Measurements from ENCODE around the gene NTRK3. TPM values are rescaled to one million over a fixed set of nuclear protein-coding genes. Genes with fewer than 3 reads are reported as not detected.
A peak's percentile ranks its signal among the peaks of the same experiment; 100 is the strongest.

NTRK3 gene
- total and polyA plus RNA-seq, 8 donors, result 4.1 to 9.8 (median 7.4) TPM

- H3K36me3 ChIP-seq, result no peaks in the 10 kb centered on the region
- intact Hi-C loops (cut with DNase I), result no loop called here
- H3K4me3 ChIP-seq, result no peak overlapping the region
- H3K27ac ChIP-seq, result no peak overlapping the region
- H3K9me3 ChIP-seq, result no peaks in the 10 kb centered on the region
- H3K4me1 ChIP-seq, result no peaks in the 10 kb centered on the region
- no peak for TF ChIP-seq CTCF (IDR thresholded peaks at IDR 0.05)
- DNase-seq (no peak), ATAC-seq (no peak)
- H3K27me3 ChIP-seq, result peaks cover 0 to 7% of the 10 kb centered on the region in 2 donors
Observed at GRCh38 chr15:87942316-87942715, 314.2 kb downstream of the NTRK3 start.

GRCh38 chr15:87941606-87942005, 314.9 kb downstream of the NTRK3 start:
- Histone ChIP-seq H3K27ac (no peak overlapping the region), H3K4me1 (no peaks in the 10 kb centered on the region), H3K36me3 (no peaks in the 10 kb centered on the region), H3K4me3 (no peak overlapping the region), H3K27me3 (peaks cover 0 to 7% of the 10 kb centered on the region in 2 donors), H3K9me3 (no peaks in the 10 kb centered on the region)
- DNase-seq, result no peak
- ATAC-seq, result no peak
- intact Hi-C loops (cut with DNase I), result no loop called here
- no peak for TF ChIP-seq CTCF (IDR thresholded peaks at IDR 0.05)

DNA sequence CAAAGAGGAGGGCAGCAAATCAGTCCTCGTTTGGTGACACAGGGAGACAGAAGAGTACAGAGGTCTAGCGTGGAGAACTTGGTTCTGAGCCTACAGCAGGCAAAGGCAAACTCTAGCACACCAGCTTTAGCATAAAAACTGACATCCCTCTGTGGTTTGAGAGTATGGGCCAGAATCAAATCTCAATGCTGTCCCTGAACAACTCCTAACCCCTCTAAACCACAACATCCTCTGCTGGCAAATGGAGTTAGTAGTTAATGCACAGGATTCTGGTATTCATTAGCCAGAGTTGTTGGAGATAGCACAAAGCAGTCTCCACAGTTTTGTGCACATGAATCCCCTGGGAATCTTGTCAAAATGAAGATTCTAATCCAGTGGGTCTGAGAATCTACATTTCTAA, 315.8 kb downstream of the NTRK3 start:
- Histone ChIP-seq H3K27ac (no peak overlapping the region), H3K9me3 (no peaks in the 10 kb centered on the region), H3K4me3 (no peak overlapping the region), H3K27me3 (peaks cover 0 to 7% of the 10 kb centered on the region in 2 donors), H3K36me3 (no peaks in the 10 kb centered on the region), H3K4me1 (no peaks in the 10 kb centered on the region)
- intact Hi-C loops (cut with DNase I), result no loop called here
- TF ChIP-seq CTCF (IDR thresholded peaks at IDR 0.05), result no peak
- DNase-seq, result no peak
- ATAC-seq, result no peak

DNA sequence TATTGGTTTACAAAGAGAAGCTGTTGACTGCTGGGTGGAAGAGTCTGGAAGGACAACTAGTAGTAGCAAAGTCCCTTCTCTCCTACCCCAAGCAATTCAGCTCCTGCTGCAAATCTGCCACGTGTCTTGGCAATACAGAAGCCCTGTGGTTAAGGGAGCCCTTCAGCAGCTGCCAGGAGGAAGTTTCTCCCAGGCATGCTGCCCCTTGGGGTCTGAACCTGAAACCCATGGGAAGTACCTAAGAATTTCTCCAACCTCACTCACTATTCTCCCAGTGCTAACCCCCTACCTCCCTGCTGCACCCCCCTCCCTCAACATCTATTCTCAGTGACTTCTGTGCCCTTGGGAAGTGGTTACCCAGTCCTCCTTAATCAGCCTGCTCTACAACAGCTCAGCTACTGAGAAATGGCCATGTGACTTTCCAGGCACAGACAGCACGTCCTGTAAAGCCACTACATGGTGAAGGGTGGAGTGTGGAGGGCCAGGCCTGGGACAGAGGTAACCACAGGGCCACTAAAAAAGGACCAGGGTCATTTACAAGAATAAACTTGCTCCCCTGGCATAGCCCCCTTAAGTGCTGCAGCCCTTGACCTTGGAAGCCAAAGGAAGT, 316.6 kb downstream of the NTRK3 start:
- peak; percentile 15 for ATAC-seq
- Histone ChIP-seq H3K36me3 (no peaks in the 10 kb centered on the region), H3K4me3 (no peak overlapping the region), H3K4me1 (no peaks in the 10 kb centered on the region), H3K27me3 (peaks cover 0 to 7% of the 10 kb centered on the region in 2 donors), H3K27ac (no peak overlapping the region), H3K9me3 (no peaks in the 10 kb centered on the region)
- intact Hi-C loops (cut with DNase I), result no loop called here
- no peak for DNase-seq
- TF ChIP-seq CTCF (IDR thresholded peaks at IDR 0.05), result no peak

GRCh38 chr15:87938031-87938430, 318.5 kb downstream of the NTRK3 start:
- H3K4me1 ChIP-seq, result no peaks in the 10 kb centered on the region
- H3K27me3 ChIP-seq, result peaks cover 0 to 7% of the 10 kb centered on the region in 2 donors
- intact Hi-C loops (cut with DNase I), result no loop called here
- ATAC-seq, result no peak
- DNase-seq, result no peak
- no peaks in the 10 kb centered on the region for H3K36me3 ChIP-seq
- TF ChIP-seq CTCF (IDR thresholded peaks at IDR 0.05), result no peak
- no peak overlapping the region for H3K27ac ChIP-seq
- no peaks in the 10 kb centered on the region for H3K9me3 ChIP-seq
- H3K4me3 ChIP-seq, result no peak overlapping the region
